HepG2 (cell line): ENCODE results near the gene FAM162A. TPM values are rescaled to one million over a fixed set of nuclear protein-coding genes. Genes with fewer than 3 reads are reported as not detected.

Experiments
- DMAP1 ChIP-seq: IDR thresholded peaks from 2 replicates; pipeline ENCODE4 v1.6.1; 2016
- DPF2 ChIP-seq: sonication (generic); formaldehyde crosslinking; IDR thresholded peaks from 2 replicates; pipeline ENCODE4 v1.4.0; 2020; ENCODE audit warnings: mild to moderate bottlenecking, low read depth, missing genetic modification reagents, borderline replicate concordance
- DR1 ChIP-seq: sonication (generic); formaldehyde crosslinking; IDR thresholded peaks from 2 replicates; pipeline ENCODE4 v1.8.0; 2021; ENCODE audit warnings: mild to moderate bottlenecking, missing genetic modification reagents, inconsistent platforms
- HNF4A ChIP-seq: sonication (generic); formaldehyde crosslinking; IDR thresholded peaks from 2 replicates; pipeline ENCODE4 v1.4.0; 2020; ENCODE audit warnings: missing genetic modification reagents
- KDM2A ChIP-seq: sonication (generic); formaldehyde crosslinking; IDR thresholded peaks from 2 replicates; pipeline ENCODE4 v1.4.0; 2020; ENCODE audit warnings: low read depth, missing genetic modification reagents, borderline replicate concordance
- KLF15 ChIP-seq: sonication (generic); formaldehyde crosslinking; IDR thresholded peaks from 2 replicates; pipeline ENCODE4 v1.8.1; 2023; ENCODE audit warnings: borderline replicate concordance, mild to moderate bottlenecking, inconsistent platforms, missing genetic modification reagents, mixed read lengths
- NCOA1 ChIP-seq: sonication (generic); formaldehyde crosslinking; IDR thresholded peaks from 2 replicates; pipeline ENCODE4 v1.9.0; 2021; ENCODE audit warnings: missing genetic modification reagents
- NR2F6 ChIP-seq, 2 experiments: IDR thresholded peaks; 2 replicates each; pipeline ENCODE4 v1.6.1; 2016; ENCODE audit warnings: antibody characterized with exemption in 1 of 2, mild to moderate bottlenecking in 1 of 2
- NRL ChIP-seq: sonication (generic); formaldehyde crosslinking; IDR thresholded peaks from 2 replicates; pipeline ENCODE4 v1.5.0; 2020; ENCODE audit warnings: missing genetic modification reagents, mild to moderate bottlenecking, moderate library complexity, borderline replicate concordance
- PCBP2 ChIP-seq: fragments of 200-400 bp; formaldehyde crosslinking; optimal IDR thresholded peaks from 2 replicates; pipeline ENCODE3; 2018; ENCODE audit warnings: low read length, low read depth; ENCODE audit not compliant: poor library complexity, severe bottlenecking
- PHF8 ChIP-seq: sonication (generic); formaldehyde crosslinking; IDR thresholded peaks from 2 replicates; pipeline ENCODE4 v1.5.0; 2020; ENCODE audit warnings: missing genetic modification reagents
- RBM39 ChIP-seq: fragments of 200-400 bp; formaldehyde crosslinking; IDR thresholded peaks from one replicate; pipeline ENCODE4 v1.6.1; 2018; ENCODE audit warnings: antibody characterized with exemption, mild to moderate bottlenecking, low read depth, low read length; ENCODE audit not compliant: poor library complexity, severe bottlenecking
- SMARCE1 ChIP-seq: fragments of 450-650 bp; IDR thresholded peaks from 2 replicates; pipeline ENCODE4 v1.6.1; 2017; ENCODE audit warnings: borderline replicate concordance
- TAF1 ChIP-seq: sonication (generic); formaldehyde crosslinking; IDR thresholded peaks from 2 replicates; pipeline ENCODE4 v1.4.0; 2020; ENCODE audit warnings: missing genetic modification reagents
- YY1 ChIP-seq: IDR thresholded peaks from 2 replicates; pipeline ENCODE4 v1.6.1; 2011; ENCODE audit warnings: low read length, low read depth, moderate library complexity, mild to moderate bottlenecking; ENCODE audit not compliant: insufficient read depth, insufficient replicate concordance
- ZNF230 ChIP-seq: sonication (generic); formaldehyde crosslinking; IDR thresholded peaks from 2 replicates; pipeline ENCODE4 v1.4.0; 2020; ENCODE audit warnings: mild to moderate bottlenecking, missing genetic modification reagents
- ZNF430 ChIP-seq: sonication (generic); formaldehyde crosslinking; IDR thresholded peaks from 2 replicates; pipeline ENCODE4 v1.9.0; 2021; ENCODE audit warnings: mild to moderate bottlenecking, missing genetic modification reagents
- ZNF501 ChIP-seq: sonication (generic); formaldehyde crosslinking; IDR thresholded peaks from 2 replicates; pipeline ENCODE4 v1.5.1; 2020; ENCODE audit warnings: mild to moderate bottlenecking, moderate library complexity, missing genetic modification reagents
- ZNF577 ChIP-seq: sonication (generic); formaldehyde crosslinking; IDR thresholded peaks from 2 replicates; pipeline ENCODE4 v1.4.0; 2020; ENCODE audit warnings: mild to moderate bottlenecking, low read depth, missing genetic modification reagents, borderline replicate concordance
- ZSCAN21 ChIP-seq: sonication (generic); formaldehyde crosslinking; IDR thresholded peaks from 2 replicates; pipeline ENCODE4 v1.8.0; 2022; ENCODE audit warnings: mild to moderate bottlenecking, missing genetic modification reagents, moderate library complexity, borderline replicate concordance
- polyA plus RNA-seq, 8 experiments: library from polyadenylated mRNA; depleted of rRNA in 3 of 8; stranded (reverse) in 7 of 8; unstranded in 1 of 8; fragments of >200 nt; fragmentation: Illumina TruSeq in 4 of 8; extraction: Trizol in 4 of 8; gene quantifications; 2 replicates each; pipeline versions ENCODE4 v1.2.1 to v1.2.3, GENCODE V29; 2011 to 2016; ENCODE audit warnings: low read depth in 4 of 8, missing spikeins in 1 of 8, mixed read lengths in 1 of 8; ENCODE audit not compliant: insufficient read depth in 1 of 8
- total RNA-seq, 5 experiments: library from RNA; depleted of rRNA; stranded (reverse); fragments of >200 nt; fragmentation: Illumina TruSeq; extraction: Trizol; gene quantifications; 2 replicates each; pipeline ENCODE4 v1.2.3, GENCODE V29; 2016; ENCODE audit warnings: low read depth in 1 of 5
- TF ChIP-seq, protein P1 (sequence below): sonication (generic); formaldehyde crosslinking; IDR thresholded peaks from 2 replicates; pipeline ENCODE4 v1.5.0; 2020; ENCODE audit warnings: mild to moderate bottlenecking, missing genetic modification reagents
- TF ChIP-seq, protein P2 (sequence below): sonication (generic); formaldehyde crosslinking; conservative IDR thresholded peaks from 2 replicates; pipeline ENCODE4 v1.4.0; 2020; ENCODE audit warnings: missing genetic modification reagents
- TF ChIP-seq, protein P3 (sequence below): sonication (generic); formaldehyde crosslinking; conservative IDR thresholded peaks from 2 replicates; pipeline ENCODE4 v1.8.0; 2022; ENCODE audit warnings: mild to moderate bottlenecking, moderate library complexity, missing genetic modification reagents

FAM162A gene
- total and polyA plus RNA-seq, 2 of the 13 experiments (the other 11 are each of a cell fraction or from before 2014, with no cell fraction given) = 115 to 155 TPM

DNA sequence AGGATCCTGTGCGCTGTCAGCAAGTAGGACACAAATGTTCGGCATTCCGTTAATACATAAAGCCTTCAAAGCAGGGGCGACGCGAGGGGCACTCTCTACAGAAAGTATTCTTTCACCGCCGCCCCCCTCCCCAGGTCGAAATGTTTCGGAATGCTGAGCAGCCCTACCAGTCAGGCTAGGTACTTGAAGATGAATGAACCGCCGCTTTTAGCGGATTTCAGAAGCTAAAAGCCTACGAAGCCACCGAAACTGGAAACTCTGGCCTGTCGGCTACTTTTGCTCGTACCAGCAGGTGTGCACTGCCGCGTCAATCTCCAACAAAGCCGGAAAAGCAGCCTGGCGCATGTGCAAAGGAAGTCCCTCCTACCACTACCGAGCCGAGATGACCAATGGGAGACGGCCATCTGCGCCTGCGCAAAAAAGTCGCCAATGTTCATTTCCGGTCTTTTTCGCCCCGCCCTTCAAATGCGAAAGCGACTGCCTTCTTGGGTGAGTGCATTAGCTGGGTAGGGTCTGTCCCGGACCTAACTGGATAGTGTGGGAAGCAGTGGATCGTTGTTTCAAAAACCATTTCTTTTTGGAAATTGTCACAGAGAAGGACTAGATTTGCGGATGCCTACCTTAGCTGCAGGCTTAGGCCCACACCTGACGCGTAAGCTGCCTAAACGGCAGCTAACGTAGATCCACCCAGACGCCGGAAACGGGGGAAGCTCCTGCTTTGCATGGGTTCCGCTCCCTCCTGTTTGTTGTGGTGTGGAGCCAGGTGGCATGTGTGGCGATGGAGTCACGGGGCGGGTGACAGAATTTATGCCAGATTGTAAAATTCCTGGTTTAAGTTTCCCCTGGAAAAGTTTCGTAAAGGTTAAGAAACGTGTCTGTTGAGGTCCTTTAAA lies 32.0 kb downstream of the FAM162A start, which contains the start of gene WDR5B (continued):
- TF ChIP-seq ZSCAN21 (CRISPR knock-in tag) (no peak), ZNF501 (CRISPR knock-in tag) (peak; percentile 79), DPF2 (CRISPR knock-in tag) (no peak), KLF15 (CRISPR knock-in tag) (no peak), TAF1 (peak; percentile 91), RBM39 (no peak), YY1 (peak; percentile 35), PHF8 (CRISPR knock-in tag) (peak; percentile 97), NCOA1 (no peak), ZNF577 (CRISPR knock-in tag) (no peak), KDM2A (CRISPR knock-in tag) (peak; percentile 96), ZNF430 (CRISPR knock-in tag) (peak; percentile 87), DMAP1 (peak; percentile 94; the same call in 1 of the 2 replicates), HNF4A (CRISPR knock-in tag) (no peak), ZNF230 (CRISPR knock-in tag) (no peak), PCBP2 (no peak), SMARCE1 (no peak), NRL (CRISPR knock-in tag) (0 out of 2 replicates have a peak, but pooled peaks have one; percentile 46), NR2F6 (IDR thresholded peaks at IDR 0.05) (no peak), NR2F6 (CRISPR knock-in tag; IDR thresholded peaks at IDR 0.05) (no peak), DR1 (CRISPR knock-in tag) (peak; percentile 87)
- TF ChIP-seq, protein P1, sequence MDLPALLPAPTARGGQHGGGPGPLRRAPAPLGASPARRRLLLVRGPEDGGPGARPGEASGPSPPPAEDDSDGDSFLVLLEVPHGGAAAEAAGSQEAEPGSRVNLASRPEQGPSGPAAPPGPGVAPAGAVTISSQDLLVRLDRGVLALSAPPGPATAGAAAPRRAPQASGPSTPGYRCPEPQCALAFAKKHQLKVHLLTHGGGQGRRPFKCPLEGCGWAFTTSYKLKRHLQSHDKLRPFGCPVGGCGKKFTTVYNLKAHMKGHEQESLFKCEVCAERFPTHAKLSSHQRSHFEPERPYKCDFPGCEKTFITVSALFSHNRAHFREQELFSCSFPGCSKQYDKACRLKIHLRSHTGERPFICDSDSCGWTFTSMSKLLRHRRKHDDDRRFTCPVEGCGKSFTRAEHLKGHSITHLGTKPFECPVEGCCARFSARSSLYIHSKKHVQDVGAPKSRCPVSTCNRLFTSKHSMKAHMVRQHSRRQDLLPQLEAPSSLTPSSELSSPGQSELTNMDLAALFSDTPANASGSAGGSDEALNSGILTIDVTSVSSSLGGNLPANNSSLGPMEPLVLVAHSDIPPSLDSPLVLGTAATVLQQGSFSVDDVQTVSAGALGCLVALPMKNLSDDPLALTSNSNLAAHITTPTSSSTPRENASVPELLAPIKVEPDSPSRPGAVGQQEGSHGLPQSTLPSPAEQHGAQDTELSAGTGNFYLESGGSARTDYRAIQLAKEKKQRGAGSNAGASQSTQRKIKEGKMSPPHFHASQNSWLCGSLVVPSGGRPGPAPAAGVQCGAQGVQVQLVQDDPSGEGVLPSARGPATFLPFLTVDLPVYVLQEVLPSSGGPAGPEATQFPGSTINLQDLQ = no peak
- TF ChIP-seq, protein P2, sequence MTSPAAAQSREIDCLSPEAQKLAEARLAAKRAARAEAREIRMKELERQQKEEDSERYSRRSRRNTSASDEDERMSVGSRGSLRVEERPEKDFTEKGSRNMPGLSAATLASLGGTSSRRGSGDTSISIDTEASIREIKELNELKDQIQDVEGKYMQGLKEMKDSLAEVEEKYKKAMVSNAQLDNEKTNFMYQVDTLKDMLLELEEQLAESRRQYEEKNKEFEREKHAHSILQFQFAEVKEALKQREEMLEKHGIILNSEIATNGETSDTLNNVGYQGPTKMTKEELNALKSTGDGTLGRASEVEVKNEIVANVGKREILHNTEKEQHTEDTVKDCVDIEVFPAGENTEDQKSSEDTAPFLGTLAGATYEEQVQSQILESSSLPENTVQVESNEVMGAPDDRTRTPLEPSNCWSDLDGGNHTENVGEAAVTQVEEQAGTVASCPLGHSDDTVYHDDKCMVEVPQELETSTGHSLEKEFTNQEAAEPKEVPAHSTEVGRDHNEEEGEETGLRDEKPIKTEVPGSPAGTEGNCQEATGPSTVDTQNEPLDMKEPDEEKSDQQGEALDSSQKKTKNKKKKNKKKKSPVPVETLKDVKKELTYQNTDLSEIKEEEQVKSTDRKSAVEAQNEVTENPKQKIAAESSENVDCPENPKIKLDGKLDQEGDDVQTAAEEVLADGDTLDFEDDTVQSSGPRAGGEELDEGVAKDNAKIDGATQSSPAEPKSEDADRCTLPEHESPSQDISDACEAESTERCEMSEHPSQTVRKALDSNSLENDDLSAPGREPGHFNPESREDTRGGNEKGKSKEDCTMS (CRISPR knock-in tag) = no peak
- TF ChIP-seq, protein P3, sequence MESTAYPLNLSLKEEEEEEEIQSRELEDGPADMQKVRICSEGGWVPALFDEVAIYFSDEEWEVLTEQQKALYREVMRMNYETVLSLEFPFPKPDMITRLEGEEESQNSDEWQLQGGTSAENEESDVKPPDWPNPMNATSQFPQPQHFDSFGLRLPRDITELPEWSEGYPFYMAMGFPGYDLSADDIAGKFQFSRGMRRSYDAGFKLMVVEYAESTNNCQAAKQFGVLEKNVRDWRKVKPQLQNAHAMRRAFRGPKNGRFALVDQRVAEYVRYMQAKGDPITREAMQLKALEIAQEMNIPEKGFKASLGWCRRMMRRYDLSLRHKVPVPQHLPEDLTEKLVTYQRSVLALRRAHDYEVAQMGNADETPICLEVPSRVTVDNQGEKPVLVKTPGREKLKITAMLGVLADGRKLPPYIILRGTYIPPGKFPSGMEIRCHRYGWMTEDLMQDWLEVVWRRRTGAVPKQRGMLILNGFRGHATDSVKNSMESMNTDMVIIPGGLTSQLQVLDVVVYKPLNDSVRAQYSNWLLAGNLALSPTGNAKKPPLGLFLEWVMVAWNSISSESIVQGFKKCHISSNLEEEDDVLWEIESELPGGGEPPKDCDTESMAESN (CRISPR knock-in tag) = 0 out of 2 replicates have a peak, but pooled peaks have one; percentile 31
